Testis (tissue), 2 donors: ENCODE results near the gene LRRN2.

Experiments
- POLR2A ChIP-seq: fragments of 450-650 bp; IDR thresholded peaks from one replicate; pipeline ENCODE4 v1.6.1; 2017; ENCODE audit warnings: antibody characterized with exemption, mild to moderate bottlenecking, moderate library complexity
- TF ChIP-seq, protein P1 (sequence below), 3 experiments: fragments of 450-650 bp in 2 of 3; fragments of 200-600 bp in 1 of 3; sonication (generic) in 1 of 3; IDR thresholded peaks; one replicate each; pipeline ENCODE4 v1.5.1; 2016 to 2019; ENCODE audit warnings: antibody characterized with exemption in 3 of 3, mild to moderate bottlenecking in 2 of 3, moderate library complexity in 1 of 3

DNA sequence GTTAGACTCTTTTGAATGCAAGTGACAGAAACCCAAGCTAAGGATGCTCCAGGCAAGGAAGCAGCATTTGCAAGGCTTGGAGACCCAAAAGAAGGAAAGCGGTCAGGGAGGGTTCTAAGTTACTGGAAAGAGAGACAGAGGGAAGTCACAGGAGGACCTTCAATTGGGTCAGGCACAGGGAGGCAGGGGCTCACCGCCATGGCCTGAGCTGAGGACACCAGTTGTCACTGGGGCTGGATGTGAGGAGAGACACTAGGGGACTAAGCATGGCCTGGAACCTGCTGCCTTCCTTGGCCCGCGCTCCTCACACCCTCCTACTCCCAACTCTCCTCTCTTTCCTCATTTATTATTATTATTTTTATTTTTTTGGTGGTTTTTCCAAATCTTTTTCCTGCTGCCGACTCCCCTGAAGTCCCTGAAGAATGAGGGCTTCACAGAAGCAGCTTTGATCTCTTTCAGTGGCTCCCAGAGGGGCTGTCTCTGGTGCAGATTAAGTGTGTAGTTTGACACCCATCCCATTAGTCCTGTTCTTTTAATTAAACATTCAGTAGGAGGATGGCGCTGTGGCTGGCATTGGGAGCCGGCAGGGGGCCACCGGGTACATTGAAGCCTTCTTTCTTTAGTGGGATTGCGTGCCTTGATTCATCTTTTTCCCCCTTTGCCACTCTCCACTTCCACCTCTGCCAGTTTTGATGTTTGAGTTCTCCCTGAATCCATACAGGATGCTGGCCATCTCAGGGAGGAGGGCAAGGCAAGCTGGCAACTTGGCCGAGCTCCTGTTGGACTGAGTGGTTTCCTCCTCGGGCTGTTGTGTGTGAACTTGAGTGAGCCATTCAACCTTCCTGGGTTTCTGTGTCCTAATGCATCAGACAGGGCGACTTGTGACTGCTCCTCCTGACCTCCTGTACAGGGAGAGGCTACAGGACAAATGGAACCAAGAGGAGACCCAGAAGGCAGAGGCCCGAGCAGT lies 110.0 kb downstream of the LRRN2 start:
- TF ChIP-seq, protein P1, sequence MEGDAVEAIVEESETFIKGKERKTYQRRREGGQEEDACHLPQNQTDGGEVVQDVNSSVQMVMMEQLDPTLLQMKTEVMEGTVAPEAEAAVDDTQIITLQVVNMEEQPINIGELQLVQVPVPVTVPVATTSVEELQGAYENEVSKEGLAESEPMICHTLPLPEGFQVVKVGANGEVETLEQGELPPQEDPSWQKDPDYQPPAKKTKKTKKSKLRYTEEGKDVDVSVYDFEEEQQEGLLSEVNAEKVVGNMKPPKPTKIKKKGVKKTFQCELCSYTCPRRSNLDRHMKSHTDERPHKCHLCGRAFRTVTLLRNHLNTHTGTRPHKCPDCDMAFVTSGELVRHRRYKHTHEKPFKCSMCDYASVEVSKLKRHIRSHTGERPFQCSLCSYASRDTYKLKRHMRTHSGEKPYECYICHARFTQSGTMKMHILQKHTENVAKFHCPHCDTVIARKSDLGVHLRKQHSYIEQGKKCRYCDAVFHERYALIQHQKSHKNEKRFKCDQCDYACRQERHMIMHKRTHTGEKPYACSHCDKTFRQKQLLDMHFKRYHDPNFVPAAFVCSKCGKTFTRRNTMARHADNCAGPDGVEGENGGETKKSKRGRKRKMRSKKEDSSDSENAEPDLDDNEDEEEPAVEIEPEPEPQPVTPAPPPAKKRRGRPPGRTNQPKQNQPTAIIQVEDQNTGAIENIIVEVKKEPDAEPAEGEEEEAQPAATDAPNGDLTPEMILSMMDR (IDR thresholded peaks at IDR 0.05): no peak
- no peak for TF ChIP-seq POLR2A
